ENCODE results near the gene CLDN19.

The CLDN19 gene

GRCh38 chr1:42742617-42743316 lies 2.7 kb upstream of the CLDN19 start:
- TF ChIP-seq CTCF (IDR thresholded peaks at IDR 0.05; ENCODE audit: control extremely low read depth, extremely low read depth, low read depth, missing control alignments): no peak
- DNase-seq (ENCODE audit: extremely low spot score): no peak
- ChIA-PET POLR2A (no interaction called here), CTCF (no interaction called here)

- POLR2A ChIA-PET: no interaction called here
- TF ChIP-seq CTCF (IDR thresholded peaks at IDR 0.05; ENCODE audit: control extremely low read depth, extremely low read depth, low read depth, missing control alignments): no peak
- no peak for DNase-seq (ENCODE audit: extremely low spot score)
- CTCF ChIA-PET: no interaction called here
Measured at GRCh38 chr1:42742141-42742540, 2.1 kb upstream of the CLDN19 start.

- no peak for DNase-seq (ENCODE audit: extremely low spot score)
- no peak for TF ChIP-seq CTCF (IDR thresholded peaks at IDR 0.05; ENCODE audit: control extremely low read depth, extremely low read depth, low read depth, missing control alignments)
- POLR2A ChIA-PET: no interaction called here
- CTCF ChIA-PET: no interaction called here
Measured at GRCh38 chr1:42741706-42742105, 1.7 kb upstream of the CLDN19 start.

- DNase-seq (ENCODE audit: extremely low spot score): no peak
- POLR2A ChIA-PET: no interaction called here
- no peak for TF ChIP-seq CTCF (IDR thresholded peaks at IDR 0.05; ENCODE audit: control extremely low read depth, extremely low read depth, low read depth, missing control alignments)
- CTCF ChIA-PET: no interaction called here
Measured at GRCh38 chr1:42740851-42741580, 980 bp upstream of the CLDN19 start.

- no peak for DNase-seq (ENCODE audit: extremely low spot score)
- ChIA-PET CTCF (interaction anchor here (1.4 to 2.1 kb wide), 2 partner anchors 8 to 335 kb away, joined by 4 to 5 read pairs; no protein-coding TSS in a partner anchor), POLR2A (no interaction called here)
- TF ChIP-seq CTCF (IDR thresholded peaks at IDR 0.05; ENCODE audit: control extremely low read depth, extremely low read depth, low read depth, missing control alignments): no peak
Measured at GRCh38 chr1:42738678-42739226, 1.3 kb downstream of the CLDN19 start.

- TF ChIP-seq CTCF (IDR thresholded peaks at IDR 0.05; ENCODE audit: control extremely low read depth, extremely low read depth, low read depth, missing control alignments): no peak
- POLR2A ChIA-PET: no interaction called here
- CTCF ChIA-PET: interaction anchor here (1.4 to 2.1 kb wide), 2 partner anchors 9 to 335 kb away, joined by 4 to 5 read pairs; no protein-coding TSS in a partner anchor
- no peak for DNase-seq (ENCODE audit: extremely low spot score)
Measured at GRCh38 chr1:42737986-42738677, 1.9 kb downstream of the CLDN19 start.
